ENCODE measurements around the gene CPS1.

DNA sequence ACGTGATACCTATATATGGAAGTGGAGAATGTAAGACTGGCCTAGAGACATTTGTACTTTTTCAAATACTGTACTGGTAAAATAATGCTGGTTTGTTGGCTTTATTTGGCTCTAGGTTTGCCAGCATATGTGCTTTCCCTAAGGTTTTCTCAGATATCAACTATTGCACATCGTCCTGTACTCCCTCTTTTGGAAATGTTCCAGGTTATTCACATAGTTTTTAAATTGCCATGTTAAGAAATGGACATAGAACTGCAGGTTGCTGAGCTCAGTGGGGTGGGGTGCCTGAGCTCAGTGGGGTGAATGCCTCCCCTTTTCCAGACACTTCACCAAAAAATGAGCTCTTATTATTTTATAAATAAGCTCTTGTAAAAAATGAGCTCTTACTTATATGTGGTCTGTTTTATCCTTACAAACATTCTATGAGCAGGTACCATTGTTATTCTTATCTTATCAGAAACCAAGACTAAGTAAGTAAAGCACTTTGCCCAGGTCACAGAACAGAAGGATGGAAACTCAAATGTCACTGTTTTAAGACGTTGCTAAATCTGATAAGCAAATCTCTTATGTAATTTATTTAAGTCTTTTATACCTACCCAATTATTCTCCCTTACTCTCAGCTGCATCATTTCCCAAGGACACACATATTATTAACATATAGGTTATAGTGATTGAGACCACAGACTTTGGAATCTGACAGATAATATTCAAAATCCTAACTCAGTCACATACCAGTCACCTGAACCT is 99.0 kb downstream of the CPS1 start:
- no peak for TF ChIP-seq POLR2A (IDR thresholded peaks at IDR 0.05; ENCODE audit: low read length)
- TF ChIP-seq GATA1 (IDR thresholded peaks at IDR 0.05; ENCODE audit: low read depth, low read length) = no peak
